Measurements from ENCODE around the gene KCTD1. TPM values are rescaled to one million over a fixed set of nuclear protein-coding genes. Genes with fewer than 3 reads are reported as not detected.

KCTD1 gene
- total RNA-seq, 1 donor from 2014 or later, result 6.4 TPM

DNA sequence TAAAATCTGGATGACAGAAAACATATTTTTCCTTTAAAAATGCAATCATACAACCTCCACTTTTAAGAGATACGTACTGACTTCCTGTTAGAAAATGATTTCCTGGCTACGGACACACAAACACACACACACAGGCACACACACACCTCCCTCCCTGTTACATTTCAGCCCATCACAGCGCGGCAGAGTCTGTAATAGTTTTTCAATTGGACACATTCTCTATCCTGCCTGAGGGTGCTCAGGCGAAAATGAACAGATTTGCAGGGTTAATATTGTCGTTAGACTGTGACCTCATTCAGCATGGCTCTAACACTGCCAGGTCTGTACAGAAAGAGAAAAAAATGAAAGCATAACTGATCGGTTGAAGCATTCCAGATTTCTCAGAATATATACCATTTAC lies 45.0 kb downstream of the KCTD1 start:
- no peaks in the 10 kb centered on the region for H3K9me3 Mint-ChIP-seq
- no peaks in the 10 kb centered on the region for H3K27me3 Mint-ChIP-seq (ENCODE audit: low read depth)
- intact Hi-C loops (cut with micrococcal nuclease), result no loop called here
- no peaks in the 10 kb centered on the region for H3K36me3 Mint-ChIP-seq (ENCODE audit: low read depth)
- no peak overlapping the region for H3K27ac Mint-ChIP-seq
- no peak for DNase-seq (ENCODE audit: low spot score)
- no peaks in the 10 kb centered on the region for H3K4me1 Mint-ChIP-seq (ENCODE audit: low read depth)
- H3K4me3 Mint-ChIP-seq (ENCODE audit: low read depth), result no peak overlapping the region

DNA sequence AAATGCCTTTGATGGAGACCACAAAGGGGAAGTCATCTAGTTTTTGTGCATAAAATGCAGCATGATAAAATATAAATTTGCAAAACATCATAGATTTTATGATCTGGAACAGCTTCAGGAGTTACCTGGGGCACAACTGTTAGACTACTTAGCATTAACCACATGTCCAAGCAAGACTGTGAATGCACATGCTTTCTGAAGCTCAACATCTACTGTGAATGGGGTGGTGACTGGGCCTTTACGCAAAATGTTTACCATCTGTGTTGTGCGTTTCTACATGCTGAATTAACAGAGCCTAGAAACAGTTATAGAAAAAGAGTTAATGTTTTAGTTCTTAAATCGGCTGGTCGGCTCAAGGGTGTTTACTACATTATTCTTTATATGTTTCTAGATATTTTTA lies 45.5 kb downstream of the KCTD1 start:
- H3K27ac Mint-ChIP-seq, result no peak overlapping the region
- no peak for DNase-seq (ENCODE audit: low spot score)
- no peaks in the 10 kb centered on the region for H3K36me3 Mint-ChIP-seq (ENCODE audit: low read depth)
- intact Hi-C loops (cut with micrococcal nuclease), result no loop called here
- H3K9me3 Mint-ChIP-seq, result no peaks in the 10 kb centered on the region
- H3K4me1 Mint-ChIP-seq (ENCODE audit: low read depth), result no peaks in the 10 kb centered on the region
- no peaks in the 10 kb centered on the region for H3K27me3 Mint-ChIP-seq (ENCODE audit: low read depth)
- no peak overlapping the region for H3K4me3 Mint-ChIP-seq (ENCODE audit: low read depth)

DNA sequence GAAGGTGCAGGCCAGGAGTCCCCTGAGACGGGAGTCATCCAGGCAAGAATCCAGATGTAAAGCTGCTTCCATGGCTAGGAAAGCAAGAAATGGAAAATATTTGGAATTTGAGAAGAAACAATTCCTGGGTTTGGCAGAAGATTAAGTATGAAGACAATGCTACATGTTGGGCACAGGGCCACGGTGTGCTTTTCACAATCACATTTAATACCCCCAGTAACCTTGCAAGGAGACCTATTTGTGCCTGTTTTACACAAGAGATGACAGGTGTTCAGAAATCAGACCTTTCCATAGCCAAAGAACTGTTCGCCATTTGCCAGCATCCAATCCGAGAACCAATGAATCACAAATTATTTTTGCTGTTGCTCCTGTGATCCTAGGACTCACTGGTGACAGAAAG lies 50.5 kb downstream of the KCTD1 start:
- Mint-ChIP-seq H3K27me3 (ENCODE audit: low read depth) (no peaks in the 10 kb centered on the region), H3K4me1 (ENCODE audit: low read depth) (no peaks in the 10 kb centered on the region), H3K4me3 (ENCODE audit: low read depth) (no peak overlapping the region), H3K27ac (no peak overlapping the region), H3K36me3 (ENCODE audit: low read depth) (no peaks in the 10 kb centered on the region), H3K9me3 (no peaks in the 10 kb centered on the region)
- no peak for DNase-seq (ENCODE audit: low spot score)
- intact Hi-C loops (cut with micrococcal nuclease), result no loop called here

DNA sequence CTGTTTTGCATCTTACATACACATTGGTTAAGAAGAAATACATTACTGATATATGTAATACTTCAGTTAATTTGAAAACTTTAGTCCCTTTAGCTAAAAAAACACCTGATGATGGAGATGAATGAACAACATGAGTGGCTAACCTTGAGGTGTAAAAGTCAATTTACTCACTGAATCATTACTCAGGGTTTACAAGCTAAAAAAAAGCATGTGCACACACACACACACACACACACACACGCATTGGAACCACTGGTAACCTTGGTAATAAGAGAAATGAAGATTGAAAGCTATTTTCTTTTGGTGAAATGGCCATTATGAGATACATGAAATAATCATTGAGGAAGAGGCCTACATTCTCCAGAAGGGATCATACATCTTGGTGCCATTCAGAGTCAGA lies 51.8 kb downstream of the KCTD1 start:
- no peaks in the 10 kb centered on the region for H3K4me1 Mint-ChIP-seq (ENCODE audit: low read depth)
- H3K27me3 Mint-ChIP-seq (ENCODE audit: low read depth), result no peaks in the 10 kb centered on the region
- no peak overlapping the region for H3K4me3 Mint-ChIP-seq (ENCODE audit: low read depth)
- H3K36me3 Mint-ChIP-seq (ENCODE audit: low read depth), result no peaks in the 10 kb centered on the region
- no peaks in the 10 kb centered on the region for H3K9me3 Mint-ChIP-seq
- no peak overlapping the region for H3K27ac Mint-ChIP-seq
- intact Hi-C loops (cut with micrococcal nuclease), result no loop called here
- no peak for DNase-seq (ENCODE audit: low spot score)

DNA sequence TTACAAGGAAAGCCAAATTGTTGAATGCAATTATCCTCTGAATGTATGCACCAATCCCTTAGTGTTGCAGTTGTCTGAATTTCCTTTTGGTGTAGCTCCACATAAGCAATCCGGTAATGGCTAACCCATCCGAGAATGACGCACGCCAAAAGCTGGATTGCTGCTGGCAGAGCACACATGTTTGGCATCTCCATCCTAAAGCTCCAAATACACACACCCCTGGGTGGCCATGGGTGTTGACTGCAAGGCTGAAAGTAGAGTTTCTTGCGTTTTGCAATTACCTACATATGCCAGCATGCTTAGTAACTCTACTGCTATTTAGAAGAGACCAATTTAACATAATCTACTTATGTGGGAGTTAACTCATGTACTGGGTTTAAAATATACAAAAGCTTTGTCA lies 53.1 kb downstream of the KCTD1 start:
- no peaks in the 10 kb centered on the region for H3K4me1 Mint-ChIP-seq (ENCODE audit: low read depth)
- no peaks in the 10 kb centered on the region for H3K9me3 Mint-ChIP-seq
- intact Hi-C loops (cut with micrococcal nuclease), result no loop called here
- no peak for DNase-seq (ENCODE audit: low spot score)
- no peaks in the 10 kb centered on the region for H3K36me3 Mint-ChIP-seq (ENCODE audit: low read depth)
- no peaks in the 10 kb centered on the region for H3K27me3 Mint-ChIP-seq (ENCODE audit: low read depth)
- no peak overlapping the region for H3K4me3 Mint-ChIP-seq (ENCODE audit: low read depth)
- no peak overlapping the region for H3K27ac Mint-ChIP-seq

DNA sequence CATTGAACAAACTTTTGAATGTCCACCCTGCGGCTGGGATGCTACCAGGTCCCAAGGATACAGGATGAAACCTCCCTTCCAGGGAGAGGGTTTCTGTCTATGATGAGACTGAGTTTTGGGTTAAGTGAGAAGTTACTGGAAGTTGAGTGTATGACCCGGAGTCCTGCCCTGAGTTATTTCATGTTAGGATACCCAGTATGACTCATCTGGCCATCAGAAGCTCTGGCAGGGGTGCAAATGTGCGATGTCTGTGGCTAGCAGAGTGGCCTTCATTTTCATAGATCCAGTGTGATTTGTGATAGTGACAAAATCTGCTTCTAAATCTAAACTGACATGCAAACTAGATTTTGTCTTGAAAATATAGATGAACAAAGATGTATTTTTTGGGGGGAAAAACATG lies 55.3 kb downstream of the KCTD1 start:
- Mint-ChIP-seq H3K36me3 (ENCODE audit: low read depth) (no peaks in the 10 kb centered on the region), H3K4me1 (ENCODE audit: low read depth) (peaks cover 2% of the 10 kb centered on the region), H3K27ac (no peak overlapping the region), H3K4me3 (ENCODE audit: low read depth) (no peak overlapping the region), H3K27me3 (ENCODE audit: low read depth) (no peaks in the 10 kb centered on the region), H3K9me3 (no peaks in the 10 kb centered on the region)
- intact Hi-C loops (cut with micrococcal nuclease), result no loop called here
- DNase-seq (ENCODE audit: low spot score), result no peak

DNA sequence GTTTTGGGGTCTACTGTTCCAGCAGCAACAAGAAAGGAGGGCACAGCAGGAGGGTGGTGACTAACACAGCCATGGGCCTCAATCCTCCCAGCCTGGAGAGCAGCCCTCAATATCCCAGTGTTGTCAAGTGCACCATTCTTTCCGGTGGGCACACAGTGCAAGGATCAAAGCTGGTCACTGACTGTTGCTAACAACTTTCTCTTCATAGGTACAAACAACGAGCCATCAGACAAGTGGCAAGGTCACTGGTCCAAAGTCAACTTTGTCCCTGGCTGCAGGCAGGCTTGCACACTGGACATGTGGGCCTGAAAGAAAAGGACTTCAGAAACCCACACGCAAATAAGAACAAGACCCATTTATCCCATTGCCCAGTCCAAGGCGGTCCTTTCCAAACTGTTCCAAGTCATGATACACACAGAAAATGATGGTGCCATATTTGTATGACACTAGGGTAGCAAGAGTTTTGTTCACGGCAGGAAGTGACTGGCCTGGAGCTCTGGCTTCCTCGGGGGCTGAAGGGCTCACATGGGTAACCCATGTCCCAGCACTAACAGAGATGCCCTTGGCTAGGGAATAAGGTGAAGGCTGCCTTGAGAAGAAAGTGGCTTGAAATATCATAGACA lies 57.0 kb downstream of the KCTD1 start:
- DNase-seq (ENCODE audit: low spot score), result no peak
- Mint-ChIP-seq H3K9me3 (no peaks in the 10 kb centered on the region), H3K4me1 (ENCODE audit: low read depth) (peaks cover 7% of the 10 kb centered on the region), H3K27ac (no peak overlapping the region), H3K36me3 (ENCODE audit: low read depth) (no peaks in the 10 kb centered on the region), H3K27me3 (ENCODE audit: low read depth) (no peaks in the 10 kb centered on the region), H3K4me3 (ENCODE audit: low read depth) (no peak overlapping the region)
- intact Hi-C loops (cut with micrococcal nuclease), result no loop called here

DNA sequence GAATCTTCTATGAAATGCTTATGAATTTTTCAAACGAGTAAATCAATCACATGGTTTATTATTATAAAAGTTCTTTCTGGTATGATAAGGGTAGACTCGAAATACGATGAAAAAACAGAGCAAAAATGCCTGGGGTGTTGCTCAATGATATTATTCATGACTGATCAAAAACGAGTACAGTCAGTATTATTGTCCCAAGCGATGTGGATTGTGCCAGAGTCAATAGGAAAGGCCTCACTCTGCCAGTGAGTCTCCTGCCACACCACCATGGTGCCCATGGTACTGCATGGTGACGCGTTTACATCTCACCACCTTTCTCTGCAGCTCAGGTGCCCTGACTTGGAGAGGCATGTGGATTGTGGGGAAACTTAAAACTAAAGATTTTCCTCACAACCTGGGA lies 58.5 kb downstream of the KCTD1 start:
- peaks cover 7% of the 10 kb centered on the region for H3K4me1 Mint-ChIP-seq (ENCODE audit: low read depth)
- H3K36me3 Mint-ChIP-seq (ENCODE audit: low read depth), result no peaks in the 10 kb centered on the region
- H3K4me3 Mint-ChIP-seq (ENCODE audit: low read depth), result no peak overlapping the region
- H3K9me3 Mint-ChIP-seq, result no peaks in the 10 kb centered on the region
- H3K27me3 Mint-ChIP-seq (ENCODE audit: low read depth), result no peaks in the 10 kb centered on the region
- intact Hi-C loops (cut with micrococcal nuclease), result no loop called here
- H3K27ac Mint-ChIP-seq, result no peak overlapping the region
- DNase-seq (ENCODE audit: low spot score), result no peak

DNA sequence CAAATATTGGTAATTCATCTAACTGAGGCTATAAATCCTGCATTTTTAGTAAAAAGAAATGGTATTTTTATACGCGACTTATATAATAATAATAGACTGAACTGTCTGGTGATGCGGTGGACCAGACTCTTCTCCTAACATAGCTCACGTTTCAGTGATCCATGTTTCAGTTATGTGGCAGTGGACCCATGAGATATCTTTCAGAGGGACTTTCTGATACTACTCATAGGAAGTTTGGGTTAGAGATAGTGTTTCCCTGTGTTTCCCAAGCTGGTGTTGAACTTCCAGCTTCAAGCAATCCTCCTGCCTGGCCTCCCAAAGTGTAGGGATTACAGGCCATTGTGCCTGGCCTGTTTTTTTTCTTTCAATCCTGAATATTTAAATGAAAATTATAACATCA lies 59.2 kb downstream of the KCTD1 start:
- H3K27ac Mint-ChIP-seq, result no peak overlapping the region

DNA sequence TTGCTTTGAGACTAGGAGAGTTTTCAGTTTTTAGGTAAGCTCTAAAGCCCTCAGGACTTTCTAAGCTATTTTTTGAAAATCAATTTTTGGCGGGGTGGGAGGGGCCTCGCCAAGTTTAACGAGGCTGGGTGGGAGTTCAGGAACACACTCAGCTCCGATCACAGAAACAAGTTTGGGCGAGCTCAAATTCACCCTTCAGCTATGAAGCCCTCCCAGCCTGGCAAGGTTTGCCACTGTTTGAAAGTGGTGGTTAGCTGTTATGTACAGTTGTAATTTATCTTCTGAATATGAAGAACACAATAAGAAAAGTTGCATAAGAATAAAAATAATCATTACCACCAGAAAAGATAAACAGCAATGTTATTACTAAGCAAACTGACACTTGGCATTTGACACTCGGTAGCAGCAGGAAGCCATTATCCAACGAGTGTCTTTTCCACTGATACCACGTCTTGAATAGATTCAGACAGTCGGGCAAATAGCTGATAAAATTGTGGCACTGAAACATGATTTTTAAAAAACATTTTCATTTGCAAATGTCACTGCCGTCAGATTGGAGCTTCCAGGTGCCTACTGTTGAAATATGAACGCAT lies 59.8 kb downstream of the KCTD1 start:
- Mint-ChIP-seq H3K9me3 (no peaks in the 10 kb centered on the region), H3K36me3 (ENCODE audit: low read depth) (no peaks in the 10 kb centered on the region), H3K27ac (no peak overlapping the region), H3K27me3 (ENCODE audit: low read depth) (no peaks in the 10 kb centered on the region), H3K4me3 (ENCODE audit: low read depth) (no peak overlapping the region), H3K4me1 (ENCODE audit: low read depth) (peaks cover 7% of the 10 kb centered on the region)
- DNase-seq (ENCODE audit: low spot score), result no peak
- intact Hi-C loops (cut with micrococcal nuclease), result no loop called here

More for the DNA sequence above, 59.2 kb downstream of the KCTD1 start:
- no peaks in the 10 kb centered on the region for H3K36me3 Mint-ChIP-seq (ENCODE audit: low read depth)
- H3K9me3 Mint-ChIP-seq, result no peaks in the 10 kb centered on the region
- H3K27me3 Mint-ChIP-seq (ENCODE audit: low read depth), result no peaks in the 10 kb centered on the region
- no peak overlapping the region for H3K4me3 Mint-ChIP-seq (ENCODE audit: low read depth)
- no peak for DNase-seq (ENCODE audit: low spot score)
- intact Hi-C loops (cut with micrococcal nuclease), result no loop called here
- peaks cover 7% of the 10 kb centered on the region for H3K4me1 Mint-ChIP-seq (ENCODE audit: low read depth)

DNA sequence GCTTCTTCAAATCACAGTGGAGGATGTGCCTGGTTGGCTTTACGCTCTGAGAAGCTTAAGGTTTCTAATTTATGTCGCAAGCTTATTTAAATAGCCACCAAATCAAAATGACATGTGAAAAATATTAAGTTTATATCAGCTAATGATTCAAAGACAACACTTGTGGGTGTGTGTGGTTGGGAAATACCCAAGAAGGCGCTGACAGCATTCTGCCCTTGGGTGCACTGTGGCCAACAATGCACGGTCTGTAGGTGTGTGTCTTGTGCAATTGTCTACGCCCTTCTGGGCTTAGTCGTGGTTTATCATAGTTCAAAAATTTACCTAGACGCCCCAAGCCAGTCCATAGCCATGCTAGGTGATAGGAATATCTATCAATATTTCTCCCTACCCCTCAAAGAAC lies 60.9 kb downstream of the KCTD1 start:
- Mint-ChIP-seq H3K4me3 (ENCODE audit: low read depth) (no peak overlapping the region), H3K27ac (no peak overlapping the region), H3K36me3 (ENCODE audit: low read depth) (no peaks in the 10 kb centered on the region), H3K9me3 (no peaks in the 10 kb centered on the region), H3K27me3 (ENCODE audit: low read depth) (no peaks in the 10 kb centered on the region), H3K4me1 (ENCODE audit: low read depth) (peaks cover 7% of the 10 kb centered on the region)
- intact Hi-C loops (cut with micrococcal nuclease), result no loop called here
- DNase-seq (ENCODE audit: low spot score), result no peak

DNA sequence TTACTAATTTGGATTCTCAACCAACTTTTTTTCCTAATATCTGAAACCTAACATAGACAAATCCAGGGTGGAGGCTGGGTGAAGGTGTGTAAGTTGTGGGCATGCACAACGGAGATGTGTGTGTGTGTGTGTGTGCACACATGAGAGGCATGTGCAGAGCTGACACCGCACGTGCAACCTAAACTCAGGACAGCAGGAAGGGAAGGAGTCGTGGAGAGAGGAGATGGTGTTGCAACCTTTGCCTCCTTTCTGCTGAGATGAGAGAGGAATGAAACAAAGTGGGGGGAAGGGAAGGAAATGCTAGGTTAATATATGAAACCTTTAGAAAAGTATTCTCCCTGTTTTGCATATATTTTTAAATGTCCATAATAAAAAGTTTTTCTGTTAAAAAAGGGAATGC lies 64.7 kb downstream of the KCTD1 start:
- no peak overlapping the region for H3K27ac Mint-ChIP-seq
- no peaks in the 10 kb centered on the region for H3K36me3 Mint-ChIP-seq (ENCODE audit: low read depth)
- no peaks in the 10 kb centered on the region for H3K27me3 Mint-ChIP-seq (ENCODE audit: low read depth)
- H3K4me1 Mint-ChIP-seq (ENCODE audit: low read depth), result peaks cover 7% of the 10 kb centered on the region
- no peak overlapping the region for H3K4me3 Mint-ChIP-seq (ENCODE audit: low read depth)
- no peak for DNase-seq (ENCODE audit: low spot score)
- intact Hi-C loops (cut with micrococcal nuclease), result no loop called here
- H3K9me3 Mint-ChIP-seq, result no peaks in the 10 kb centered on the region

DNA sequence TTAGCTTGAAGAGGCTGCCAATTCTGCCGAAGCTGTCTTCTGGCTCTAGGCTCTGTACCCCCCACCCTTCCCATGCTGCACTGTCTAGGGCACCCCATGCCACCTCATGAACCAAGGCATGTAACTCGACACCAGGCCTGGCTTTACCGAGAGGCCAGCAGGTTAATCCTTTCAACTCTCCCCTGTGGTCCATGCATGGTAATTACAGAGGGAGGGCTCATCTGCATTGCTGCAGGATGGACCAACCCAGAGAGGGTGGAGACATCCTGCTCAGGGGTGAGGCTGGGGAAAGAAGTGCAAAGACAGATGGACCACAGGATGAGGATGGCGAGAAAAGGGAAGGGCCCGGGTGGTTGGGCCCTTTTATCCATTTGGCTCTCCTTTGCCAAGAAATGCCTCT lies 65.8 kb downstream of the KCTD1 start:
- H3K36me3 Mint-ChIP-seq (ENCODE audit: low read depth), result no peaks in the 10 kb centered on the region
- no peak overlapping the region for H3K27ac Mint-ChIP-seq
- intact Hi-C loops (cut with micrococcal nuclease), result no loop called here
- peaks cover 1% of the 10 kb centered on the region for H3K4me1 Mint-ChIP-seq (ENCODE audit: low read depth)
- DNase-seq (ENCODE audit: low spot score), result no peak
- H3K4me3 Mint-ChIP-seq (ENCODE audit: low read depth), result no peak overlapping the region
- H3K27me3 Mint-ChIP-seq (ENCODE audit: low read depth), result no peaks in the 10 kb centered on the region
- no peaks in the 10 kb centered on the region for H3K9me3 Mint-ChIP-seq
